ENCODE data around the gene KCNJ9.

GRCh38 chr1:160139840-160140239, 58.5 kb downstream of the KCNJ9 start:
- TF ChIP-seq EZH2phosphoT487 (IDR thresholded peaks at IDR 0.05; ENCODE audit: borderline replicate concordance, low read length), result no peak
- no peak for TF ChIP-seq CTCF (IDR thresholded peaks at IDR 0.05; ENCODE audit: low read depth, low read length, poor library complexity, severe bottlenecking)
